Esophagus squamous epithelium (tissue), 4 donors: Measurements from ENCODE around the gene GABRG3.

Experiments used
- POLR2A ChIP-seq, 4 donors: fragments of 450-650 bp; IDR thresholded peaks; one replicate each; pipeline ENCODE4 v1.6.1; 2017; ENCODE audit warnings: antibody characterized with exemption in 4 of 4, mild to moderate bottlenecking in 4 of 4, moderate library complexity in 3 of 4
- TF ChIP-seq, protein P1 (sequence below), 6 experiments: fragments of 450-650 bp in 4 of 6; fragments of 200-600 bp in 2 of 6; sonication (generic) in 2 of 6; IDR thresholded peaks; one replicate each; pipeline ENCODE4 v1.5.1; 2016 to 2019; ENCODE audit warnings: antibody characterized with exemption in 6 of 6, mild to moderate bottlenecking in 4 of 6, moderate library complexity in 4 of 6

- TF ChIP-seq, protein P1, sequence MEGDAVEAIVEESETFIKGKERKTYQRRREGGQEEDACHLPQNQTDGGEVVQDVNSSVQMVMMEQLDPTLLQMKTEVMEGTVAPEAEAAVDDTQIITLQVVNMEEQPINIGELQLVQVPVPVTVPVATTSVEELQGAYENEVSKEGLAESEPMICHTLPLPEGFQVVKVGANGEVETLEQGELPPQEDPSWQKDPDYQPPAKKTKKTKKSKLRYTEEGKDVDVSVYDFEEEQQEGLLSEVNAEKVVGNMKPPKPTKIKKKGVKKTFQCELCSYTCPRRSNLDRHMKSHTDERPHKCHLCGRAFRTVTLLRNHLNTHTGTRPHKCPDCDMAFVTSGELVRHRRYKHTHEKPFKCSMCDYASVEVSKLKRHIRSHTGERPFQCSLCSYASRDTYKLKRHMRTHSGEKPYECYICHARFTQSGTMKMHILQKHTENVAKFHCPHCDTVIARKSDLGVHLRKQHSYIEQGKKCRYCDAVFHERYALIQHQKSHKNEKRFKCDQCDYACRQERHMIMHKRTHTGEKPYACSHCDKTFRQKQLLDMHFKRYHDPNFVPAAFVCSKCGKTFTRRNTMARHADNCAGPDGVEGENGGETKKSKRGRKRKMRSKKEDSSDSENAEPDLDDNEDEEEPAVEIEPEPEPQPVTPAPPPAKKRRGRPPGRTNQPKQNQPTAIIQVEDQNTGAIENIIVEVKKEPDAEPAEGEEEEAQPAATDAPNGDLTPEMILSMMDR (IDR thresholded peaks at IDR 0.05), result no peak
- no peak for TF ChIP-seq POLR2A (IDR thresholded peaks at IDR 0.05)
These were observed 115.8 kb downstream of the GABRG3 start for GRCh38 chr15:27086805-27087204.
